ENCODE measurements around the gene PARL.
"Not testable (repeated sequence)": the region's sequence is repeated elsewhere in the genome, so short reads cannot be mapped to it uniquely, and the experiment has no call there.

The PARL gene

DNA sequence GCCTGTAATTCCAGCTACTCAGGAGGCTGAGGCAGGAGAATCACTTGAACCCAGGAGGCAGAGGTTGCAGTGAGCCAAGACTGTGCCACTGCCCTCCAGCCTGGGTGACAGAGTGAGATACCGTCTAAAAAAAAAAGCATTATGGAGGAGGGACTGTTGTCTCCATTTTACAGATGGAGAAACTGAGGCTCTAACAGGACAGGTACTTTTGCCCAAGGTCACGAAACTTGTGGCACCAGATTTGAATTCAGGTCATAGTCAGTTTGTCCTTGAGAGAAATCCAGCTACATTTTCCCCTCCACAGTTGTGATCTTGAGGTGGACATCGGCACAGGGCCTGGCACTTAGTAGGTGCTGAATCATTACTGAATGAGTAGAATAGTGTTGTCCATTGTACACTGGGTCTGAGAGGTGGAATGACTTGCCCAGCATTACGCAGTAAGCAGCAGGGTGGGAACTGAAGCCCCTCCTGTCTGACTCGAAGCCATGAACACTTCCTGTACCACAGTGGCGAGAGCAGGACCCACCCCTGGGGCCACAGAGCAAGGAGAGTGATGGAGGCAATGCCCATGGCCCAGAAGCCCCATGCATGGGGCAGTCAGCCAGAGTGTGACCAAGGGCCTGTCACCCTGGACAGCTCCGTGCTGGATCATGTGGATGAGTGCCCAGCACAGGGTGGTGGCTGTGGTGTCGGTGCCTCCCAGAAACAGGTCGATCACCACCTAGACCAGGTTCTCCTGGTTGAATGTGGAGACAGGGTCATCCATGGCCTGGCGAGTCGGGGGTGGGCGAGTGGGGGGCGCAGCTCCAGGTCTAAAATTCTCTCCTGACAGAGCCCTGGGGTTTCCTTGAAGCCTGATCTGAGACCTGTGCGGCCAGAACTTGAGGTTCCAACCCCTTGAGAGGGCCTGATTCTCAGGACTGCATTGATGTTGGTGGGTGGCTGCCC, 20.4 kb upstream of the PARL start:
- DNase-seq (ENCODE audit: low read depth): no peak

DNA sequence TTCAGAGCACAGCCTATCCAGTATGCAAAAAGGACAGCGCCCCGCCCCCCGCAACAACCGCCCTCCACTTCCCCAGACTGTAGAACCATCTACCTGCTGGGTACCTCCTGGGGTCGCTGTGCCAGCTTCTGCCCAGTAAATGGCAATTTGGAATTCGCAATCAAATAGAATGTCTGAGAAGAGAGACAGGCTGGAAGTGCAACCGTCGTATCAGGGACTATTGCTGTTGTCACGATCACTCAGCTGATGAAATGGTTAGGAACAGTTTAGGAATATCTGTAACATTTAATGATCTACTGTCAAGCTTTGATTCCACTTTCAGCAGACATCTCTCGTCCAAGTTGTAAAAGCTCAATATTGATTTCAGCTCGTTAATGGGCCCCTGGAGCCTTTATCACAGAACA, 13.3 kb upstream of the PARL start:
- no peak for DNase-seq (ENCODE audit: low read depth)

DNA sequence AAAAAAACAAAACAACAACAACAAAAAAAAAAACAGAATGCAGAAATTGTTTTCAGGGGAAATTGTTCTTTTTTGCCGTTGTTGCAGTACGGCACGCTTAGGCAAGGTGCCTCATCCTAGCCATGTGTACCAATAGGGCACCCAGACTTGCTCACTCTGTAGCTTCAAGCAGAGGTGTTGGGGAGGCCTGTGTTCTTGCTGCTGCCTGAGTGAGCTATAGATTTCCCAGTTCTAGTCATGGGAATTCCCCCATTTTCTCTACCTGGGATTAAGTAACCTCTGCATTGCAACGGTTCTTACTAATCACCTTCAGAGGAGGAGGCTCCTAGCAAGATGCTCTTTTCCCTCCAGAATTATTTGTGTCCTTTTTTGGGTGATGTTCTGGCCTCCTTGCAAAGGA, 12.9 kb upstream of the PARL start:
- DNase-seq (ENCODE audit: low read depth): no peak

DNA sequence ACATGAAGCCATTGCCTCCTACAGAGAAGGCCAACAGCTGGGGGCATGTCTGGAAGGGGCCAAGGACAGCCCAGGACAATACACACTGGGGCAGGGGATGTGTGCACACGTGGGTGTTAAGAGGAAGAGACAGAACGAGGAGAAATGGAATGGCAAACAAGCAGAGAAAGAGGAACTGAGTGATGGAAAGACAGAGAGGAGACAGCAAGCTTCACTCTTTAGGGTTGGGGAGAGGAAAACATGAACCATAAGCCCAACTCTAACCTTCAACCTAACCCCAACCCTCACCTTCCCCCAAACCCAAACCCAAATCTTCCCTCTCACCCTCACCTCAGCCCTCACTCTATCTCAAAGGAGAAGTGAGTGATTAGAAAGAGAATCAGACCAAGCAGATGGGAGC, 11.9 kb upstream of the PARL start:
- no peak for DNase-seq (ENCODE audit: low read depth)

DNA sequence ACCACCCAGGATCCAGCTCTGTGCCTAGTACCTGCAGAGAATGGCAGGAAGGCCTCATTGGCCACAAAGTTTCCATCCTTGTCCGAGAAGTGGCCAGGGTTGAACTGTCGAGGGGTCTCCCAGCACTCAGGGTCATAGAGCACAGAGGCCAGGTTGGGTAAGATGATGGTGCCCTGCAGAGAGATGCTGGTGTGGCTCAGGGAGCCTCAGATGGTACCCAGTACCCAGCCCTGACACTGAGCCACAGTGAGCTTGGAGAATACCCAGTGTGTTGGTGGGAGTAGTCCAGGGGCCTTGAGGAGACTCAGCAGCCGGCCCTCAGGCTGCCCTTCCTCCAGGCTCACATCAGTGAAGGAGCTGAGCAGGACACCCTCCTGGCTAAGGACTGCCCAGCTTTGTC, 11.5 kb upstream of the PARL start:
- DNase-seq (ENCODE audit: low read depth): no peak

DNA sequence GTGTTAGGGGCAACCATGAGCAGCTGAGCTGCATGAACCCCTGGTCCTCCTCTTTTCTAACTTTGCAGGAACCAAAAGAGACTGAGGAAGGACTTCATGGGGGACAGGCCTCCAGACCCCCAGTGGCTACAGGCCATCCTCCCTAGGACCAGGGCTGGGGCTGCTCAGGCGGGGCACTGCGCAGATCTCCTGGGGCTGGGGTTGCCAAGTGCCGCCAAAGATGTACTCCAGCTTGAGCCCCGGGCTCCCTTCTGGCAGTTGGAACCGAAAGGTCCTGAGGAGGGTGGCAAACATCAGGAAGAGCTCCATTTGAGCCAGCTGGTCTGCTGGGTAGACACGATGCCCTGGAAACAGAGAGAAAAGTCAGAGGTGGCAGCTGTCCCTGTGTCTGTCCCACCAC, 11.1 kb upstream of the PARL start:
- DNase-seq (ENCODE audit: low read depth): no peak

DNA sequence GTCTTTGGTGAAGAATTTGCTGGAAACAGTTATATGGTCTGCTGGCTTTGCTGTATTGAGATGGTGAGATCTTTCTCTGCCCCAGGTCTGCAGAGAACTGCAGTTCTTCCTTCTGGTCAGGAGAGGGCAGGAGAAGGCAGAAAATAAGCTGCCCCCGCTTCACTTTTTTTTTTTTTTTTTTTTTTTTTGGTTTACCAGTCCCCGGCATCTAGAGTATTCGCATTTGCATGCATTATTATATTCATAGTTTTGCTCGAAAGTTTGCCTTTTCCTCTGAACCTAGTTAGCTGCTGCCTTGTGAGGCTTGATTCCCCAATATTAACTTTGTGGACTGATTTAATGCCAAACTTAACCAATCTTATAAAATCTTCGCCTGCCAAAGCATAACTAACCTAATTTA, 10.6 kb upstream of the PARL start:
- DNase-seq (ENCODE audit: low read depth): no peak

DNA sequence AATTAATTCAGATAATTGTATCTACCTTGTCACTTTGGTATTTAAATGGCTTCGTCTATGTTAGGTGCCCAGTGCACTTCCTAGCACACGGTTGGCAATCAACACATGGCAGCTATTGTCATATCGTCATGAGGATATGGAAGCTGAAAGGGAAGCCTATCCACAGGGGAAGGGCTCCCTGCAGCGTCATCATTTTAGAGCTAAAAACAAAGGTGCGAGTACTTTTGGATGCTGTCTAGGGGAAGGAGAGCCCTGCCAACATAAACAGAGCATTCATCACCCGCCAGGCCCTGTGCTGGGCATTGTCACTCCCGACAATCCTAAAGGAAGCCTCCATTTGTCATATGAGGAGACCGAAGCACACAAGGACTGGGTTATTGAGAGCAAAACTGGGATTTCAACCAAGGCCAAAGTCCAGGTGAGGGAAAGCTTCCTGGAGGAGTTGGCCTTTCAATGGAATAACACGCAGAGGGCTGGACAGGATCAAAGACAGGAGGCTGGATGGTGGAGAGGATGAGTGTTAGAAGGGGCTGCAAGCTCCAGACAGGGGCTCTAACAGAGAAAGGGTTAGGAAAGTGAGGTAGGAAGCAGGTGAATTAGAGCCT, 8.0 kb upstream of the PARL start:
- DNase-seq (ENCODE audit: low read depth): no peak

DNA sequence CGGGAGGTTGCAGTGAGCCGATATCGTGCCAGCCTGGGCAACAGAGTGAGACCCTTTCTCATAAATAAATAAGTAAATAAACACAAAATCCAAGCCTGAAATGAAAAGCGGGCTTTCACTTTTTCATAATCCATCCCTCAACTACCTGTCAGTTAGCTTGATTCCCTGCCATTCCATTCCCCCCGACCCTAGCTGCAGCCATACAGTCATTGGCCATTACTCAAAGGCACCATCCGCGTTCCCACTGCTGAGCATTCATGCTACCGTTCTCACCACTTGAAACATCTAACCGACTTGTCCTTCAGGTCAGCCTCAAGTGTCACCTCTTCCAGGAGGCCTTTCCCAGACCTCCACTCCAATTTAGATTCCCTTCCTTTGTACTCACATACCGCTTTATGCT, 1.1 kb upstream of the PARL start:
- no peak for DNase-seq (ENCODE audit: low read depth)

DNA sequence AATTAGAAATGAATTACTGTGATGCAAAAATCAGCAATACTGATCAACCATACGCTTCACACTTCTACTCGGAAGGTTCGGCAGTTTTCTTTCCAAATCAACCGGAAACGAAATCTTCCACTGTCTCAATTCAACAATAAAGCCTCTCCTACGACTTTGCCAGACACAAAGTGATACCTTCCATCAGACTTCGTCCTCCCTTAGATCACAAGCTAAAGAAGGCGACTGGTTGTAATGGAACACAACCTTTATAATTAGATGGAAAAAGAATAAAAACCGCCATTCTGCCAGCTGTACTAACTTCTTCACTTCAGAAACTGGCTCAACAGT, 618 bp downstream of the PARL start:
- no peak for DNase-seq (ENCODE audit: low read depth)

DNA sequence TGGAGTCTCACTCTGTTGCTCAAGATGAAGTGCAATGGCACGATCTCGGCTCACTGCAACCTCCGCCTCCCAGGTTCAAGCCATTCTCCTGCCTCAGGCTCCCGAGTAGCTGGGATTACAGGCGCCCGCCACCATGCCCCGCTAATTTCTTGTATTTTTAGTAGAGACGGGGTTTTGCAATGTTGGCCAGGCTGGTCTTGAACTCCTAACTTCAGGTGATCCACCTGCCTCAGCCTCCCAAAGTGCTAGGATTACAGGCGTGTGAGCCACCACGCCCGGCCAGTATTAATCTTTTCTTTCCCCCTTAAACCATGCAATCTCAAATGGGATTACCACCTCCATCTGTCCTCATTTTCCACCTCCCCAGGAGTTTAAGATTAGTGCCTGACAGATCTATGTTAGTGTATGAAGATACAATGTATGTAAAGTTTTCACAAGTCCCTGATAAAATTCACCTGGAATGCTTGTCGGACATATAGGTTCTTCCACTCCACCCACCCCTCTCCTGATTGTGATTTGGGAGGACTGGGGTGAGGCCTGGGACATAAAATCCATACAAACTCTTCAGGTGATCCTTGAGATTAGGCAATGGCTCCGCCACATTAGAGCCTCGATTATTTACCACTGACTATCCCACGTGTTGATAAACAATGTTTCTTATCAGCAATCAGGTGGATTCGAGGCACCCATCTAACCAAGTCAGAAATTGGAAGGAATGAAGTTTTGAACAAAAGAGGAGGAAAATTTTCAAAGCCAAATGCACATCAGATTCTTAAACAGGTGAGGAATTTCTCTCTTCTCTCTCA, 1.2 kb downstream of the PARL start:
- DNase-seq (ENCODE audit: low read depth): no peak

DNA sequence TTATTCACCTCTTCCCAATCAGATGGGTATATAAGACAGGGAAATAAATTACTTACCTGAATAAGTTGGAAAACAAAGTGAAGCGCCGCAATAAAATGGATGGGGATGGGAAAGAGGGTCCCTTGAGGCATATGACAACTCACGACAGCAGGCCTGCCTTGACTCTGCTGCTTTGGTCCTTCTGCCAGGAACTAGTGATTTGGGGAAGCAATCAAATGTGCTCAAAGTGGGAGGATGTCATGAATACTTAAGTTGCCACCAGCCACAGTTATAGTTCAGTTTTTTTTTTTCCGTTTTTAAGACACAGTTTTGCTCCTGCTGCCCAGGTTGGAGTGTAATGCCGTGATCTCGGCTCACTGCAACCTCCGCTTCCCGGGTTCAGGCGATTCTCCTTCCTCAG, 4.6 kb downstream of the PARL start:
- no peak for DNase-seq (ENCODE audit: low read depth)

DNA sequence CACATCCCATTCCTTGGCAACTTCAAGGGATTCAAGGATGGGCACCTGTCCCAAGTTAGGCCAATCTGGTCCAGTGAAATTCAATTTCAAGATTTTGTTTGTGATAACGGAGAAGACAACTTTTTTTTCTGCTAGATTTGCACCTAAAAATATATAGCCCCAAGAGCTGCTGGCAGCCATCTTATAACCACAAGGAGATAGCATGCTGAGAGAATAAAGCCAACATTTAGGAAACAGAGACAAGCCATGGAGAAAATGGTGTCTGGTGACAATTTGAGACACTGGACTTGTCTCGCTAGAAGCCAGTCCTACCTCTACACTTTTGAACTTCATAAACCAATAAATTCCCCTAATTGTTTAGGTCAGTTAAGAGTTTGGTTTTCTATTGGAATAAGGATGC, 5.4 kb downstream of the PARL start:
- DNase-seq (ENCODE audit: low read depth): no peak

DNA sequence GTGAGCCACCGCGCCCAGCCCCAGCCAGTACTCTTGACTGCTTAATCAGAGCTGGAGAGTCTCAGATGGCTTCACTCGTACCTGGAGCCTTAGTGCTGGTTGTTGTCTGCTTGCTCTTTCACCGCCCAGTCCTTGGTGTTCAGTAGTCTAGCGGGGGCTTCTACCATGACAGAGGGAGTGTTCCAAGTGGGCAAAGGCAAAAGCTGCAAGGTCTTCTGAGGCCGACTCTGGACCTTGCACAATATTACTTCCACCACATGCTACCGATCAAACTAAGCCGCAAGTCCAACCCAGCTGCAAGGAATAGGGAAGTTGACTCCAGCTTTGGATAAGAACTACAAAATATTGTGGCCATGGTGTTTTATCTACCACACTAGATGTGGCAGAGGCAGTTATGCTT, 6.6 kb downstream of the PARL start:
- DNase-seq (ENCODE audit: low read depth): no peak

DNA sequence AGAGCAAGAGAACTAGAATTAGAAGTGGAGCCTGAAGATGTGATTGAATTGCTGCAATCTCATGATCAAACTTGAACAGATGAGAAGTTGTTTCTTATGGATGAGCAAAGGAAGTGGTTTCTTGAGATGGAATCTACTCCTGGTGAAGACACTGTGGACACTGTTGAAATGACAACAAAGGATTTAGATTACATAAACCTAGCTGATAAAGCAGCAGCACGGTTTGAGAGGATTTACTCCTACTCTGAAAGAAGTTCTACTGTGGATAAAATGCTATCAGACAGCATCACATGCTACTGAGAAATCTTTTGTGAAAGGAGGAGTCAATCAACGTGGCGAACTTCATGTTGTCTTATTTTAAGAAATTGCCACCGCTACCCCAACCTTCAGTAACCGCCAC, 7.5 kb downstream of the PARL start:
- DNase-seq (ENCODE audit: low read depth): not testable (repeated sequence)

DNA sequence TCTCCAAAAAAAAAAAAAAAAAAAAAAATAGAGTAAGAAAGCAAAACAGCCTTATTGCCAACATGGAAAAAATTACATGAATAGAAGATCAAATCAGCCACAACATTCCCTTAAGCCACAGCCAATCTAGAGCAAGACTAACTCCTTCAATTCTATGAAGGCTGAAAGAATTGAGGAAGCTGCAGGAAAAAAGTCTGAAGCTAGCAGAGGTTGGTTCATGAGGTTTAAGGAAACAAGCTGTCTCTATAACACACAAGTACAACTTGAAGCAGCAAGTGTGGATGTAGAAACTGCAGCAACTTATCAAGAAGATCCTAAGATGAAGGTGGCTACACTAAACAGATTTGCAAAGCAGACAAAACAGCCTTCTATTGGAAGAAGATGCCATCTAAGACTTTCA, 9.3 kb downstream of the PARL start:
- no peak for DNase-seq (ENCODE audit: low read depth)

DNA sequence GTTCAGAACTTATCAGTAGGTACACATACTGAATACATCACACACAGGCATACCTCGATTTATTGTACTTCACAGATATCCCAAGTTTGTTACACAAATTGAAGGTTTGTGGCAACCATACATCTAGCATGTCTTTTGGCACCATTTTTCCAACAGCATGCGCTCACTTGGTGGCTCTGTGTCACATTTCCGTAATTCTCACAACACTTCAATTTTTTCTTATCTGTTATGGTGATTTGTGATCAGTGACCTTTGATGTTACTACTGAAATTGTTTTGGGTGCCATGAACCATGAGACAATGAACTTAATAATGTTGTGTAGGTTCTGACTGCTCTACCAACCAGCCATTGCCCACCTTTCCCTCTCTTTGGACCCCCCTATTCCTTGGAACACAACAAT, 10.8 kb downstream of the PARL start:
- DNase-seq (ENCODE audit: low read depth): no peak

DNA sequence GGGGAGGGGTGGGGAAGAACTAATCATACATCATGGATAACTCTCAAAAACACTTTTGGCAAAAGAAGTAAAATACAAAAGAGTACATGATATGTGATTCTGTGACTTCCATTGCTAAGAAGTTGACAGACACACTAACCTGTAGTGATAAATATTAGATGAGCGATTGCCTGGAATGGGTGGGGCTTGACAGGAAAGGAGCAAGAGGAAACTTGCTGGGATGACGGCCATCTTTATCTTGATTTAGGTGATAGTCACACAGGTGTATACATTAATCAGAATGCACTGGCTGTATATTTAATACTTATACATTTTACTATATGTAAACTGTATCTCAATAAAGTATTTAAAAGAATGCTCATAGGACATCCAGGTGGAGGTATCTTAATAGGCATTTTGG, 13.1 kb downstream of the PARL start:
- DNase-seq (ENCODE audit: low read depth): no peak

DNA sequence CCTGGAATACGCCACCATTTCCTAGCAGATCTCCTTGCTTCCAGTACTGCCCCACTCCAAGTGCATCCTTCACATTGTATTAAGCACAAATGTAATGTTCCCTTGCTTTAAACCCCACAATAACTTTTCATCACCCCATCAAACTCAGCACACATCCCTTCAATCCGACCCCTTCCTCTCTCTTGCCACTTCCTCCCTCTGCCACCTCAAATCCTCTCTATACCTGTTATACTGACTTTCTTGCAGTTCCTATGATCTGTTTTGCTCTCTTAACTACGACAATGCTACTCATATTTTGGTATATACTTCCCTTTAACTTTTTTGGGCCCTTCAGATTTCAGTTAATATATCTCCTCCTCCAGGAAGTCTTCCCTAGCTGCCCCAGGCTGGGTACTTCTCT, 14.1 kb downstream of the PARL start:
- DNase-seq (ENCODE audit: low read depth): no peak

DNA sequence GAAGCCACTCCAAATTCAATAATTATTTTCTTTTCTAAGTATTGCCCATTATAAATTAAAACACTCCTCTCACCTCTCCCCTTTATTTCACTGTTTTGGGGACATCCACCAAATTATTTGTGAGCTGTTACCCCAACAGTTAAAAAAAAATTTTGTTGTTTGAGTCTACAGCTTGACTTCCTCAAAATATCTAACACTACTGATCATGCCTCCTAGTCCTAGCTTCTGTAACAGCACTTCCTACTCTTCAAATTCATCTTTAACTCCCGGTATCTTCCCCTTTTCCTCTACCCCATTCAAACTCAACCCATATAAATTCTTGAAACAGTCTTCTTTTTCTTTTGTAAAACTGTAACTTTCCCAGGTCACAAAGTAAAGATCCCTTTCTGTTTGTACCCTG, 15.9 kb downstream of the PARL start:
- no peak for DNase-seq (ENCODE audit: low read depth)

DNA sequence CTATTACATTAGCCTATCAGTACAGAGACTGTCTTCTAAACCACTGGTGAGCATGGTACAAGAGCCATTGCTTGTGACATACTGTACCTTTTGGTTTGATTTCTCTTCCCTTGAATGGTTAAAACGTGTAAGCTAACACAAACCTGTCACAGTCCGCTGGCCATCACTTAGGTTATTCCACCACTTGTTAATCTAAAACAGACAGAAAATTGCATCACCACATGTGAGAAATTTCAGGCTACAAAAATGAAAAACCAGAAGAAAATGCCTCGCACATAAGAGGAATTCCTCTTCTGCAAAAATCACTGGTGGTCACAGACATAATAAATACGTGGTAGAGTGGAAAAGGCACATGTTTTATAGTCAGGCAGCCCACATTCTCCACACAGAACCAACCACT, 22.1 kb downstream of the PARL start:
- no peak for DNase-seq (ENCODE audit: low read depth)

DNA sequence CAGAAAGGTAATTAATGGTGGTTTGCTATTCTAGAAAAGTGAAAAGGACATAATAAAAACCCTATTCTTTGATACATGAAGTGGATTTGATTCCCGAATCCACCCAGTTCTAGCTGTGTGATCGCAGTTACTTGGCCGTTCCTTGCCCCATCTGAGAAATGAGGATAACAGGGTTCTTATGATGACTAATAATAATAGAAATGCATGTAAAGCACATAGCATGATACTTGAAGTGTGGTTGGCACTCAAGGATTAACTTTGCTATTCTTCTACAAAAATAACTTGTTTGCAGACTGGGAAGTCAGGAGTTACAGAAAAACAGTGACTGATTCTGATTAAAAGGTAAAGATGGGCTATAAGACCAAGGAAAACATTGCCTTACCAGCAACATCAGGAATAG, 26.8 kb downstream of the PARL start:
- no peak for DNase-seq (ENCODE audit: low read depth)
